Activated naive CD4-positive, alpha-beta T cell treated with anti-CD3 and anti-CD28 coated beads, Interleukin-2, amount 50 U/mL, for 24 hours (primary cell): Measurements from ENCODE around the gene ENG.
A peak's percentile ranks its signal among the peaks of the same experiment; 100 is the strongest.
"Not testable (repeated sequence)": the region's sequence is repeated elsewhere in the genome, so short reads cannot be mapped to it uniquely, and the experiment has no call there.

ENCODE experiments used
- H3K27ac Mint-ChIP-seq: one replicate; pipeline ENCODE4 v1.8.0; 2021; ENCODE audit warnings: mild to moderate bottlenecking, mixed read lengths
- H3K27me3 Mint-ChIP-seq: one replicate; pipeline ENCODE4 v1.8.0; 2021; ENCODE audit warnings: mixed read lengths
- H3K36me3 Mint-ChIP-seq: one replicate; pipeline ENCODE4 v1.8.0; 2021; ENCODE audit warnings: mixed read lengths
- H3K4me1 Mint-ChIP-seq: one replicate; pipeline ENCODE4 v1.8.0; 2021; ENCODE audit warnings: mixed read lengths
- H3K4me3 Mint-ChIP-seq: one replicate; pipeline ENCODE4 v1.8.0; 2021; ENCODE audit warnings: mild to moderate bottlenecking, mixed read lengths
- H3K9me3 Mint-ChIP-seq: one replicate; pipeline ENCODE4 v1.8.0; 2021; ENCODE audit warnings: mixed read lengths

ENG gene

DNA sequence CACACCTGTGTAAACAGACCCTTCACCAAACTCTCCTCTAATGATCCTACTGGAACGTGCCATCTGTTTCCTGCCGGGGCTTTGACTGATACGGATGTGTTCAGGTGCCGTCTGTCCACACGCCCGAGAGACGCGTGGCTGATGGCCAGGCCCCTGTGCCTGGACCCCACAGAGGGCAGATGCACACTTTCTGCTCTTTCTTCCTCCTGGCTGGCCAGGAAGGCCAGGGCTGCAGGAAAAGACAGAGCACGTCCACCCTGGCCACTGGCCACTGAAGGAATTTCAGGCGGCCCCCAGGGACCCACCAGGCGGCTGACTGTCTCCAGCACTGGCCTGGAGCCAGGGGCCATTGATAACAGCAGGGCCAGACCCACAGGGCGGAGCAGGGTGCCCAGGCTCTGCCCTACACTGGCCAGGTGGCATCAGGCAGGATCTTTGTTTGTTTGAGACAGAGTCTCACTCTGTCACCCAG is 3.6 kb upstream of the ENG start:
- no peaks in the 10 kb centered on the region for H3K27me3 Mint-ChIP-seq
- peaks cover 52% of the 10 kb centered on the region for H3K4me1 Mint-ChIP-seq
- H3K9me3 Mint-ChIP-seq: no peaks in the 10 kb centered on the region
- H3K4me3 Mint-ChIP-seq: no peak overlapping the region
- H3K27ac Mint-ChIP-seq: no peak overlapping the region
- no peaks in the 10 kb centered on the region for H3K36me3 Mint-ChIP-seq

DNA sequence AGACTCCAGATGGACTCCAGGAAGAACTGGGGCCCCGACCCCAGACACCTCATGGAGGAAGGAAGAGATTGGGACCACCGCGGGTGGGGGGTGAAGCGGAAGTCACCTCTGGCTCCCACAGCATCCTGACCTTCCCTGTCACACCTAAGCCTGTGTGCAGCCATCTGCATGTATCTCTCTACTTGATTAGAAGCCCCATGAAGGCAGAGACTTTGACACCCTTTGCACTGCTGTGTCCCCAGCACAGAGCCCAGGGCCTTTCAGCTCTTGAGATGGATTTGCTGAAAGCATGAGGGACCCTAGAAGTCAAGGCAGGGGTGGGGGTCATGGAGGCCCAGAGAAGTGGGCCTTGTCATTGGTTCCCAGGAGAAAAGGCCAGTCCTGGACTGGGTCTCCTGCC is 2.8 kb upstream of the ENG start:
- no peaks in the 10 kb centered on the region for H3K36me3 Mint-ChIP-seq
- H3K27me3 Mint-ChIP-seq: no peaks in the 10 kb centered on the region
- peaks cover 52% of the 10 kb centered on the region for H3K4me1 Mint-ChIP-seq
- H3K4me3 Mint-ChIP-seq: no peak overlapping the region
- H3K27ac Mint-ChIP-seq: no peak overlapping the region
- H3K9me3 Mint-ChIP-seq: no peaks in the 10 kb centered on the region

DNA sequence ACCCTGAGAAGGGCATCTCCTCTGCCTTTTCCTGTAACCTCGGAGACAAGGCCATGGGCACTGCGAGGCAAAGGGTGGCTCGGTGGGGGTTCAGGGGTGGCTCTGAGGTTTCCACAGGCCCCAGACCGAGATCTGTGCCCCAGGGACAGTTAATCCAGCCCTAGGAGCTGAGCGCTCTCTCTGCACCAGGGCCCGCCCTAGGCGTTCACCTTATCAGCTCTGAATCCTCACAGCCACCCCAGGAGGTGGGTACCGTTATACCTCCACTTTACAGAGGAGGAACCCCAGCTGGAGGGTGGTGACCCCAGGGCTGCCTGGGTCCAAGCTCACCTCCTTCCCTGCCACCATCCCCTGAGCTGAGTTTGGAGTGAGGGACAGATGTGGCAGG is 2.3 kb upstream of the ENG start:
- Mint-ChIP-seq H3K27ac (no peak overlapping the region), H3K4me1 (peaks cover 52% of the 10 kb centered on the region), H3K4me3 (no peak overlapping the region), H3K36me3 (no peaks in the 10 kb centered on the region), H3K27me3 (no peaks in the 10 kb centered on the region), H3K9me3 (no peaks in the 10 kb centered on the region)

DNA sequence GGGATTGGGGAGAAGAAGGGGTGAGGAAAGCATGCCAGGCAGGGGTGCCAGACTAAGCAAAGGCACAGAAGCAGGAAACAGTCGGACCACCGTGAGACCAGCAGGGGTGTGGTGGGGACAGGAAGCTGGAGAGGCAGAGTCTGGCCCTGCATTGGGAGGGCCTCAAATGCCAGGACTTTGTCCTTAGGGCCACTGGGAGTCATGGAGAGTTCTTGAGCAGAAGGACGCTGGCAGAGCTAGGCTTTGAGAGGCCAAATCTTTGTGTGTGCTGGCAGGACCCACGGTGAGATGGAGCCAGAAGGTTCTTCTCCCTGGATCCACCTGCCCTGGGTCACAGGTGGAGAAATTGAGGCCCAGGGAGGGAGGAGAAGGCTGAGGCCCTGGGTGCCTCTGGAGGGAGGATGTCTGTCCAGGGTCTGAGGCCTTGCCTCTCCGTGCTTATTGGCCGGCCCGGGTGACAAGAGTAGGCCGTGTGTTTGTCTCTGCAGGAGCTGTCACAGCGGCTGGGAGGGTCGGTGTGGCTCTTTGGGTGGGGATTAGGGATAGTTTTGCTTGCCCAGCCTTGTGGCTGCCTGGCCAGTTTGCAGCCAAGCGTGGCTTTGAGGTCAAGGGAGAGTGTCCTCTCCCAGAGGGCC is 1.8 kb upstream of the ENG start:
- no peak overlapping the region for H3K27ac Mint-ChIP-seq
- H3K36me3 Mint-ChIP-seq: no peaks in the 10 kb centered on the region
- H3K27me3 Mint-ChIP-seq: no peaks in the 10 kb centered on the region
- peaks cover 49% of the 10 kb centered on the region for H3K4me1 Mint-ChIP-seq
- H3K9me3 Mint-ChIP-seq: no peaks in the 10 kb centered on the region
- no peak overlapping the region for H3K4me3 Mint-ChIP-seq

DNA sequence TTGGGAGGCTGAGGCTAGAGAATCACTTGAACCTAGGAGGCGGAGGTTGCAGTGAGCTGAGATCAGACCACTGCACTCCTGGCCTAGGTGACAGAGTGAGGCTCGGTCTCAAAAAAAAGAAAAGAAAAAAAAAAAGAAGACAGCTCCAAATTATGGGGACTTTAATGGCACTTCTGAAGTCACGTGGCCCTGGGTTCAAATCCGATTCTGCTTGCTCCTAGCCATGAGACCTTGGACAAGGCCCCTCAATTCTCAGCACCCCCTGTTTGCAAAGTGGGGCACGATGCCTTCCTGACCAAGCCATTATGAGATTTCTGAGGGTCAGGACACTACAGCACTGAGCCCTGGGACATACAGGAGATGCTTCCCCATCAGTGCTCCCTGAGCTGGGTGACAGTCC is 1.1 kb upstream of the ENG start:
- peaks cover 42% of the 10 kb centered on the region for H3K4me1 Mint-ChIP-seq
- H3K4me3 Mint-ChIP-seq: no peak overlapping the region
- H3K27me3 Mint-ChIP-seq: no peaks in the 10 kb centered on the region
- H3K9me3 Mint-ChIP-seq: no peaks in the 10 kb centered on the region
- peaks cover under 1% of the 10 kb centered on the region for H3K36me3 Mint-ChIP-seq
- H3K27ac Mint-ChIP-seq: peak overlapping the region; percentile 77

DNA sequence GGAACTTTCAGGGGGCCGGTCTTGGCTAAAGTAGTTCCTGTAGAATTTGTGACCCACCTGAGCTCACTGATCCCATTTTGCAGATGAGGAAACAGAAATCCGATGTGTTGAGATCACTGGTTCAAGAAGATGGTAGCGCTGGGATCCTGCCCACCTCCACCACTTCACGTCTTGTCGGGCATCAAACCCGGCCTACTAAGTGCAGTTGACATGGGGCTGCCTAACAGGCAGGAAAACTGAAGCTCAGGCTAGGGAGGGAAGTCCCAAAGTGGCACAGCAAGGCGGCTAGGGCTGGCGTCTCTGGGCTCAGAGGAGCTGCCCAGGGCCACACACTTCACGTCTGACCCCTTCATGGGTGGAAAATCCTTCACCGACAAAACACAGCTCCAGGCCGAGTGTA is 502 bp upstream of the ENG start:
- H3K36me3 Mint-ChIP-seq: peaks cover 2% of the 10 kb centered on the region
- peaks cover 39% of the 10 kb centered on the region for H3K4me1 Mint-ChIP-seq
- H3K27ac Mint-ChIP-seq: no peak overlapping the region
- H3K4me3 Mint-ChIP-seq: peak overlapping the region; percentile 49
- H3K27me3 Mint-ChIP-seq: no peaks in the 10 kb centered on the region
- H3K9me3 Mint-ChIP-seq: no peaks in the 10 kb centered on the region

DNA sequence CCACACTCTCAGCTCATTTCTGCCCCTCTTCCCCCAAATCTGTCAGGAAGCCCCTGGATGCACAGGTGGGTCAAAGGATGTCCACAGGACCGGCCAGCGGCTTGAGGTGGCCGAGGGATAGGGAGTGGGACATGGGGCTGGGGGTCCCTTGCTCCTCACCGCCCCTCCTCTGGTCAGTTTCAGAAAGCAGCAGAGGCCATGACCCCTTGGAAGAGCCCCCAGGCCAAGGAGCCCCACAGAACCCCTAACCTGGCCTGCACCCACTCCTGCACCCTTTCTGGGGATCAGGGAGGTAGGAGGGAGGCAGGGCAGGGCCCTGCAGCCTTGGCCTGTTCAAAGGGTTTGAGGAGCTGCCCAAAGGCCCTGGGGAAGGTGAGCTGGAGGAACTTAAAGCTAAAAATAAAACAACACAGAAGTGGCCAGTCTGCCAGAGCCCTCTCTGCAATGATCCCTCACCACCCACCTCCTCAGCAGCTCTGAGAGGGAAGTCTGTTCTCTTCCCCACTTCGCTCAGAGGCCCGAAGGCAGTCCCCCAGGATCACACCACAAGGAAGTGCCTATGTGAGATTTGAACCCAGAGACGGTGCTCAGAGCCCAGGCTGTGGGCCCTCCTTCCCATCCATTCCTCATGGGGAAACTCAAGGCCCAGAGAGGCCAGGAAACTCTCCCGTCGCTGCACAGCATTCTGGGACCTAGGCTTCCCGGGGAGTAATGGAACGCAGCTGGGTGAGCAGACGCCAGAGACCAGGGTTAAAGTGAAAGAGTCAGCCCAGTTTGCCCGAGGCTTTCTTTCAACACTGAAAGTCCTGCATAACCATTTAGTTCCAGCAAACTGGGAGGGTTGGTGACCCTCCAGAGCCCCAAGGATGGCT is 910 bp downstream of the ENG start:
- no peaks in the 10 kb centered on the region for H3K9me3 Mint-ChIP-seq

DNA sequence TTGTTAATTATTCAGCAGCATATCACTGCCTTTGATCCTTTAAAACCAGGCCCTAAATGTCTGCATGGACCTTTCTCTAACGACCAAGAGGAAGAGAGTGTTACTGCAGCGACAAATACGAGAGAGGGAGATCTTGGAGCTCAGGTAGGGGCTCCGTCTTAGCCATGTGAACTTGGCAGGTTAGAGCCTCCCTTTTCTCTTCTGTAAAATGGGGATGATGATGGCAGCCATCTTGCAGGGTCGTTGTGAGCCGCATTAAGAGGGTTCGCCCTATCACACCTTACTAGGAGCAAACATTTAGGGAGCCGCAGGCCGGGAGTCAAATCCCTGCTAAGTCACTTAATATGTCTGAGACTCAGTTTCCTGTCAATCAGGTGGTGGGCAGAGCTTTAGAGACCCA is 1.6 kb downstream of the ENG start:
- peaks cover 36% of the 10 kb centered on the region for H3K4me1 Mint-ChIP-seq
- peak overlapping the region; percentile 66 for H3K4me3 Mint-ChIP-seq
- peak overlapping the region; percentile 80 for H3K27ac Mint-ChIP-seq
- no peaks in the 10 kb centered on the region for H3K9me3 Mint-ChIP-seq
- peaks cover 14% of the 10 kb centered on the region for H3K36me3 Mint-ChIP-seq
- H3K27me3 Mint-ChIP-seq: no peaks in the 10 kb centered on the region

More for the DNA sequence above, 910 bp downstream of the ENG start:
- Mint-ChIP-seq H3K27ac (peak overlapping the region; percentile 92), H3K36me3 (peaks cover 12% of the 10 kb centered on the region), H3K4me1 (peaks cover 36% of the 10 kb centered on the region), H3K27me3 (no peaks in the 10 kb centered on the region), H3K4me3 (peak overlapping the region; percentile 90)

DNA sequence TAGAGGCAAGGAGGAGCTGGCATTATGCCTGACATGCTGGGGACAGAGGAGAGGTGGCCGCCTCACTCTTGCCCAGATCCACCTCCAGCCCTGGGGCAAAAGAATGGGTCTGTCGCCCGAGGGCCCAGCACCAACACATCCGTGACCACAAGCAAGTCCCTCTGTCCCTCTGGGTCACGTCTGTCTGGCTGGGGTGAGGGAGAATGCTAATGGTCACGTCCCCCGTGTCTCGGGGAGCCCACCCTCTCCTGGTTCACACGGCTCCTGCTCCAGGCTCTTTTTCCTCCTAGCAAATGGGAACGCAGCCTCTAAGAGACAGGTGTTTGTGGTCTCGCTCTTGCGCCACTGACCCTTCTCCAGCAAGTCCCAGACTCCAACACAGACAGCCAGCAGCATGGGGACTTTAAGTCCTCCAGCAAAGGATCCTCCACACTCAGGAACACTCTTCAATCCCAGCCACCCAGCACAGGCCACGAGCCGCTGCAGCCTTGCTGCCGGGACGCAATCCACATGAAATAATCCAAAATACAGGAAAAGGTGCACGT is 4.1 kb downstream of the ENG start:
- H3K27ac Mint-ChIP-seq: no peak overlapping the region
- H3K4me1 Mint-ChIP-seq: peaks cover 28% of the 10 kb centered on the region
- no peak overlapping the region for H3K4me3 Mint-ChIP-seq
- H3K9me3 Mint-ChIP-seq: no peaks in the 10 kb centered on the region
- H3K27me3 Mint-ChIP-seq: no peaks in the 10 kb centered on the region
- peaks cover 14% of the 10 kb centered on the region for H3K36me3 Mint-ChIP-seq

DNA sequence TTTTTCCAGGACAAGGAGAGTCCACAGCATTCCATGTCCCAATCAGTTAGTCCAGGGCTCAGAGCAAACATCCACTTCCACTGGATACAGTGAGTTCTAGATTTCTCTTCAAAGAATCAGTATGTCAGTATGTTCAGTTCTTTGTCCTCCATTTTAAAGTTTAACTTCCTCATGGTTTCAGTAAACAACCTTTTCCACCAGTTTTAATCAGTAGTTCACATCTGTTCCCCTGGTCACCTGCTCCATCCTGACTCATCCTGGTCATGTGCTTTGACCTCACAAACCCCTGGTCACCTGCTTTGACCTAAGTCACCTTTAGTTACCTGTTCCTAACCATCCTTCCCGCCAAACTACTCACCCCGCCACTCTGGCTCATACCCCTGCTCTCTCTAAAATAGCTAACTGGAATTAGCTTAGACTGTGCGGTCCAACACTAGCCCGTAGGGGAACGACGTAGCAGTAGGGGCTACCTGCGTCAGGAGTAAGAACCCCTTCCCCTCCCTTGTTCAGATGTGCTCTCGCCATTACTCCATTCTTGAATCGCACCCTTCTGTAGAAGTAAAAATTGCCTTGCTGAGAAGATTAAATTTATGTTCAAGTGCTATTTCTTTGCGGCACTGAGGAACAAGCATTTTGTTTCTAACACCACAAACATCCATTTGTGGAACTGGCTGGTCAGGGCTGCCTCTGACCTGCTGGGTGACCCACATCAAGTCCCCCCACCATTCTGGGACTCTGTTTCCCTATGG is 5.5 kb downstream of the ENG start:
- H3K4me1 Mint-ChIP-seq: peaks cover 20% of the 10 kb centered on the region
- H3K27me3 Mint-ChIP-seq: no peaks in the 10 kb centered on the region
- no peak overlapping the region for H3K27ac Mint-ChIP-seq
- peaks cover 14% of the 10 kb centered on the region for H3K36me3 Mint-ChIP-seq
- H3K4me3 Mint-ChIP-seq: no peak overlapping the region
- no peaks in the 10 kb centered on the region for H3K9me3 Mint-ChIP-seq

DNA sequence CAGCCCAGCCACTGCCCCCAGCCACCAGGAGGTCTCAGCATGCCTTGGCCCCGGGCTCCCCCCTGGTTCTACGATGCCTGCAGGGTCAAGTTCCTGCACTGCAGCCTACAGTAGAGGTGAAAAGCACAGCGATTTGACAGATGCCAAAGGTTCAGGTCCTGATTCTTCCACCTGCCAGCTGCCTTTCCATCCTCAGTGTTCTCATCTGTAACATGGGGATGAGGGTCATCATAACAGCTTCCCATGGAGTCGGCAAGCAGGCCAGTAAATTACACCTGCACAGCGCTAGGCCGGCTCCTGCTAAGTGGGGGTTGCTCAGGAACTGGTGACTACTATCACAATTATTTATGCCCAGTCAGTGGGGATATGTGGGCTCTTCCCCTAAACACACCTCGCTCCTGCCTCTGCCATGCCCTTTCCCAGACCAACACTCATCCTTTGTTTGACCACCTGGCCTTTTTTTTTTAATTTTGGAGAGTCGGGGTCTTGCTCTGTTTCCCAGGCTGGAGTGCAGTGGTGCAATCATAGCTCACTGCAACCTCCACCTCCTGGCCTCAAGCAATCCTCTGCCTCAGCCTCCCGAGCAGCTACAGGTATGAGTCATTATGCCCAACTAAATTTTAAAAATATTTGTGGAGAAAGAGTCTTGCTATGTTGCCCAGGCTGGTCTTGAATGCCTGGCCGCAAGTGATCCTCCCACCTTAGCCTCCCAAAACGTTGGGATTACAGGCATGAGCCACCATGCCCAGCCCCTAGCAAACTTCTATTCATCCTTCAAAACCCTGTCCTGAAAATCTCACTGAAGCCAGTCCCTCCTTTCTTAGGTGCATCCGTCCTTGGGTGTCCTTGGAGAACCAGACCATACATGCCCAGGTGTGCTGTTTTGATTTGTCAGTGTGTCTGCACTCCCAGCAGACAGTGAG is 6.4 kb downstream of the ENG start:
- Mint-ChIP-seq H3K4me1 (peaks cover 16% of the 10 kb centered on the region), H3K27me3 (no peaks in the 10 kb centered on the region), H3K27ac (no peak overlapping the region), H3K36me3 (peaks cover 14% of the 10 kb centered on the region), H3K4me3 (no peak overlapping the region), H3K9me3 (no peaks in the 10 kb centered on the region)

DNA sequence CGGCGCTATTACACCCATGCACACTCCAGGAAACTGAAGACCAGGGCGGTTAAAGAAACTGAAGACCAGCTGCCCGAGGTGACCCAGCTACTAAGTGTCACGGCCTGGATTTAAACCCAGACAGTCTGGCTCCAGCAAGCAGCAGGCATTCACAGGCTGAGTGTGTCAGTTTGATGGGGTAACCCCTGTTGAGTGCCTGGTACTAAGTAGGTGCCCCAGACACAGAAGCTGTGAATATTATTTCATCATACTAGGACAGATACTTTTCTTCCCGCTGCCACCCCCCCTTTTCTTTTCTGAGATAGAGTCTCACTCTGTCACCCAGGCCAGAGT is 7.3 kb downstream of the ENG start:
- no peak overlapping the region for H3K4me3 Mint-ChIP-seq

DNA sequence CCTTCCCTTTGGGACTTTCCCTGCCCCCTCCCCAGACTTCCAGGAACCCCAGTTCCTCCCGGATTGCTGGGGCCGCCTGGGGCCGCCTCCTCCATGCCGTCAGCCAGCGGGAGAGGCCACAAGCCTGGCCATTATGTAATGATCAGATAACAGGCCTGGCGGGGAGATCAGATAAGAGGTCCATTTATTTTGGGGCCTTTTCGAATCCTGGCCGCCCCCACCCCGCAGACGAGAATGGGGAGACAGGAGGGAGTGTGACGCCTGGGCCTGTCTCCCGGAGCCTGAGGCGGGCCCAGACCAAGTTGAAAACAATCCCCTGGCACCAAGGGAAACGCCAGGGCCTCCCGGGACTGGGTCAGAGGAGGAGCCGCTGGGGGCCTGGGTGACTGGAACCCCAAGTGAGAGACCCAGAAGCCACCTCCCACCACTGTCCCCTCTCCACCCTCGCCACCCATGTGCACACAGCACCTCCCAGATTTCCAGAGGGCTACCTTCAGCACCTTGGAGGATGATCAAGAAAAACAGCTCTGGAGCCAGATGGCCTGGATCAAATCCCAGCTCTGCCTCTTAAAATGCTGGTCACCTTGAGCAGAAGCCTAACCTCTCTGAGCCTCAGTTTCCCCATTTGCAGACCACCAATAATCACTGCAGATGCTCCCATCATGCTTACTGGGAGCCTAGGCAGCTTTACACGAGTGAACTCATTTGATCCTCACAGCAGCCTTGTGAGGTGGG is 7.8 kb downstream of the ENG start:
- Mint-ChIP-seq H3K27me3 (no peaks in the 10 kb centered on the region), H3K4me1 (peaks cover 1% of the 10 kb centered on the region), H3K27ac (no peak overlapping the region), H3K4me3 (no peak overlapping the region), H3K9me3 (no peaks in the 10 kb centered on the region), H3K36me3 (peaks cover 14% of the 10 kb centered on the region)

More for the DNA sequence above, 7.3 kb downstream of the ENG start:
- H3K27me3 Mint-ChIP-seq: no peaks in the 10 kb centered on the region
- peaks cover 14% of the 10 kb centered on the region for H3K36me3 Mint-ChIP-seq
- H3K9me3 Mint-ChIP-seq: no peaks in the 10 kb centered on the region
- no peak overlapping the region for H3K27ac Mint-ChIP-seq
- H3K4me1 Mint-ChIP-seq: peaks cover 7% of the 10 kb centered on the region

DNA sequence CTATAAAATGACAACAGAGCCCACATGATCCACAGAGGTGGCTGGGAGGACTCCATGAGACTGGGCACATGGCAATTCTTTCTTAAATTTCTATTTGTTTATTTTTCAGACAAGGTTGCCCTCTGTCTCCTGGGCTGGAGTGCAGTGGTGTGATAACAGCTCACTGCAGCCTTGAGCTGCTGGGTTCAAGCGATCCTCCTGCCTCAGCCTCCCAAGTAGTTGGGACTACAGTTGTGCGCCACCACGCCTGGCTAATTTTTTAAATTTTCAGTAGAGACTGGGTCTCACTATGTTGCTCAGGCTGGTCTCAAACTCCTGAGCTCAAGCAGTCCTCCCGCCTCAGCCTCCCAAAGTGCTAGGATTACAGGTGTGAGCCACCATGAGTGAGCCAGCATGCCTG is 8.8 kb downstream of the ENG start:
- H3K27ac Mint-ChIP-seq, H3K9me3 Mint-ChIP-seq, H3K27me3 Mint-ChIP-seq, H3K4me3 Mint-ChIP-seq, H3K4me1 Mint-ChIP-seq: not testable (repeated sequence)
- H3K36me3 Mint-ChIP-seq: peaks cover 16% of the 10 kb centered on the region
